Hepatocyte (in vitro differentiated cells): Measurements from ENCODE around the gene SMIM24.

Experiments
- CTCF ChIP-seq: fragments of 200-600 bp; sonication (generic); IDR thresholded peaks from 2 replicates; pipeline ENCODE4 v1.5.1; 2016; ENCODE audit warnings: antibody characterized with exemption, mild to moderate bottlenecking; ENCODE audit not compliant: poor library complexity
- EZH2 ChIP-seq: fragments of 200-600 bp; sonication (generic); IDR thresholded peaks from 2 replicates; pipeline ENCODE4 v1.6.1; 2016; ENCODE audit warnings: antibody characterized with exemption, mild to moderate bottlenecking, borderline replicate concordance

GRCh38 chr19:3511506-3512251, 31.4 kb upstream of the SMIM24 start:
- TF ChIP-seq CTCF (no peak), EZH2 (no peak)
